Skeletal muscle tissue (tissue), 4 donors: ENCODE data around the gene WNT7A. TPM values are rescaled to one million over a fixed set of nuclear protein-coding genes. Genes with fewer than 3 reads are reported as not detected.

Experiments used
- H3K27ac ChIP-seq: one replicate; pipeline ENCODE4 v1.7.0; 2013; ENCODE audit warnings: mild to moderate bottlenecking, low read depth, low read length, inconsistent platforms
- H3K27me3 ChIP-seq, 3 donors: one replicate each; pipeline ENCODE4 v1.7.0; 2013; ENCODE audit warnings: low read length in 3 of 3; ENCODE audit not compliant: control insufficient read depth in 3 of 3, insufficient read depth in 3 of 3
- H3K36me3 ChIP-seq, 3 donors: one replicate each; pipeline ENCODE4 v1.7.0; 2013; ENCODE audit warnings: low read length in 3 of 3; ENCODE audit not compliant: control insufficient read depth in 3 of 3, insufficient read depth in 3 of 3
- H3K4me1 ChIP-seq, 3 donors: one replicate each; pipeline ENCODE4 v1.7.0; 2013; ENCODE audit warnings: low read length in 3 of 3, mild to moderate bottlenecking in 3 of 3; ENCODE audit not compliant: control insufficient read depth in 3 of 3, insufficient read depth in 3 of 3
- H3K4me3 ChIP-seq, 3 donors: one replicate each; pipeline ENCODE4 v1.7.0; 2013; ENCODE audit warnings: low read length in 3 of 3
- H3K9ac ChIP-seq, 3 donors: one replicate each; pipeline ENCODE4 v1.7.0; 2013; ENCODE audit warnings: low read length in 3 of 3, mild to moderate bottlenecking in 3 of 3, moderate library complexity in 2 of 3, low read depth in 1 of 3
- H3K9me3 ChIP-seq, 3 donors: one replicate each; pipeline ENCODE4 v1.7.0; 2013; ENCODE audit warnings: low read length in 3 of 3; ENCODE audit not compliant: control insufficient read depth in 3 of 3
- total RNA-seq: library from RNA; depleted of rRNA; stranded (reverse); fragments of >200 nt; gene quantifications from one replicate; pipeline ENCODE4 v1.2.3, GENCODE V29; 2014
- donor health status: Osteomylitis.

WNT7A gene
- total RNA-seq, 1 donor from 2014 or later = not detected

GRCh38 chr3:13785351-13785750, 94.5 kb downstream of the WNT7A start:
- no peak overlapping the region for H3K9ac ChIP-seq
- H3K36me3 ChIP-seq = no peaks in the 10 kb centered on the region
- peaks cover 0 to 2% (median 0%) of the 10 kb centered on the region in 3 donors for H3K9me3 ChIP-seq
- H3K4me3 ChIP-seq = no peak overlapping the region
- H3K27me3 ChIP-seq = peaks cover 19 to 39% (median 37%) of the 10 kb centered on the region in 3 donors
- H3K4me1 ChIP-seq = peaks cover 5 to 9% (median 6%) of the 10 kb centered on the region in 3 donors
- H3K27ac ChIP-seq = no peak overlapping the region

GRCh38 chr3:13783476-13783875, 96.4 kb downstream of the WNT7A start:
- Histone ChIP-seq H3K27me3 (peaks cover 17 to 33% (median 32%) of the 10 kb centered on the region in 3 donors), H3K27ac (no peak overlapping the region), H3K9me3 (peaks cover 0 to 2% (median 0%) of the 10 kb centered on the region in 3 donors), H3K4me3 (no peak overlapping the region), H3K9ac (no peak overlapping the region), H3K4me1 (peaks cover 5 to 9% (median 6%) of the 10 kb centered on the region in 3 donors), H3K36me3 (no peaks in the 10 kb centered on the region)

- H3K4me3 ChIP-seq = peak overlapping the region in 1 of 3 donors; percentile 41
- peaks cover 17 to 31% (median 28%) of the 10 kb centered on the region in 3 donors for H3K27me3 ChIP-seq
- peaks cover 5 to 9% (median 6%) of the 10 kb centered on the region in 3 donors for H3K4me1 ChIP-seq
- H3K36me3 ChIP-seq = no peaks in the 10 kb centered on the region
- peak overlapping the region in 2 of 3 donors; percentile 7 to 50 for H3K9ac ChIP-seq
- no peak overlapping the region for H3K27ac ChIP-seq
- H3K9me3 ChIP-seq = peaks cover 0 to 2% (median 0%) of the 10 kb centered on the region in 3 donors
These were observed 97.4 kb downstream of the WNT7A start for GRCh38 chr3:13782501-13782900.

GRCh38 chr3:13781417-13781816, 98.5 kb downstream of the WNT7A start:
- Histone ChIP-seq H3K27me3 (peaks cover 21 to 31% (median 28%) of the 10 kb centered on the region in 3 donors), H3K36me3 (no peaks in the 10 kb centered on the region), H3K4me1 (peaks cover 5 to 9% (median 6%) of the 10 kb centered on the region in 3 donors), H3K9ac (no peak overlapping the region), H3K9me3 (peaks cover 0 to under 1% (median 0%) of the 10 kb centered on the region in 3 donors), H3K4me3 (no peak overlapping the region), H3K27ac (no peak overlapping the region)

GRCh38 chr3:13780432-13781176, 99.3 kb downstream of the WNT7A start:
- H3K27me3 ChIP-seq = peaks cover 21 to 28% (median 28%) of the 10 kb centered on the region in 3 donors
- no peak overlapping the region for H3K9ac ChIP-seq
- H3K4me1 ChIP-seq = peaks cover 5 to 9% (median 6%) of the 10 kb centered on the region in 3 donors
- no peaks in the 10 kb centered on the region for H3K36me3 ChIP-seq
- H3K27ac ChIP-seq = no peak overlapping the region
- H3K4me3 ChIP-seq = no peak overlapping the region
- H3K9me3 ChIP-seq = no peaks in the 10 kb centered on the region

GRCh38 chr3:13776253-13777050, 103.4 kb downstream of the WNT7A start:
- Histone ChIP-seq H3K4me3 (no peak overlapping the region), H3K9me3 (no peaks in the 10 kb centered on the region), H3K4me1 (no peaks in the 10 kb centered on the region), H3K27me3 (peaks cover 7 to 18% (median 16%) of the 10 kb centered on the region in 3 donors), H3K27ac (no peak overlapping the region), H3K36me3 (no peaks in the 10 kb centered on the region), H3K9ac (no peak overlapping the region)

GRCh38 chr3:13772885-13773745, 106.8 kb downstream of the WNT7A start:
- Histone ChIP-seq H3K27ac (no peak overlapping the region), H3K9me3 (no peaks in the 10 kb centered on the region), H3K27me3 (peaks cover 4 to 17% (median 11%) of the 10 kb centered on the region in 3 donors), H3K4me3 (no peak overlapping the region), H3K9ac (no peak overlapping the region), H3K4me1 (no peaks in the 10 kb centered on the region), H3K36me3 (no peaks in the 10 kb centered on the region)

GRCh38 chr3:13772321-13772745, 107.5 kb downstream of the WNT7A start:
- H3K36me3 ChIP-seq = no peaks in the 10 kb centered on the region
- peaks cover 4 to 17% (median 11%) of the 10 kb centered on the region in 3 donors for H3K27me3 ChIP-seq

GRCh38 chr3:13771496-13771895, 108.4 kb downstream of the WNT7A start:
- Histone ChIP-seq H3K4me3 (no peak overlapping the region), H3K4me1 (no peaks in the 10 kb centered on the region), H3K36me3 (no peaks in the 10 kb centered on the region), H3K9ac (no peak overlapping the region), H3K27ac (no peak overlapping the region), H3K27me3 (peaks cover 0 to 17% (median 11%) of the 10 kb centered on the region in 3 donors), H3K9me3 (no peaks in the 10 kb centered on the region)

More at GRCh38 chr3:13772321-13772745, 107.5 kb downstream of the WNT7A start:
- no peaks in the 10 kb centered on the region for H3K9me3 ChIP-seq
- no peak overlapping the region for H3K9ac ChIP-seq
- H3K4me3 ChIP-seq = no peak overlapping the region
- no peak overlapping the region for H3K27ac ChIP-seq
- H3K4me1 ChIP-seq = no peaks in the 10 kb centered on the region
